Measurements from ENCODE around the gene MARS1.

DNA sequence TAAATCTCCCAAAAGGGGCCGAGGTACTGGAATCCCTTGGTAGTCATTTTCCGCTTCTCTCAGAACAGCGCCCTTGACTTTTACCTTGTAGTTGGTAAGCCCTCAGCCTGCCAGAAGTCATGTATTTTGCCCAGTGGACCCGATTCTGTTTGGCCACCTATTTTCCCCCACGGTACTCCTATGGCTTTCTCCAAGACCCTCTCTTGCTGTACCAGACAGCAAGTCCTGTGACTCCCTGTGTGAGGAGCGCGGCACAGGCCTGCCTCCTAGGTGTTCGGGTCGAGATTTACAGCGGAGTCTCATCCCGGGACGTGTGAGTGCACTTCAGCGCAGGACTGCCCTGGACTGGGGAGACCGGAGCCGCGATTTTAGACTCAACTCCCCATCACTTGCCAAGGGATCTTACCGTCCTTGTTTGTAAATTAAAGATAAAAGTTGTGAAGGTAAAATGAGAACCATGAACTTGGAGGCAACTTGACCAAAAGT, 33.7 kb downstream of the MARS1 start:
- no peak for TF ChIP-seq POLR2A (IDR thresholded peaks at IDR 0.05)
- TF ChIP-seq, protein P1, sequence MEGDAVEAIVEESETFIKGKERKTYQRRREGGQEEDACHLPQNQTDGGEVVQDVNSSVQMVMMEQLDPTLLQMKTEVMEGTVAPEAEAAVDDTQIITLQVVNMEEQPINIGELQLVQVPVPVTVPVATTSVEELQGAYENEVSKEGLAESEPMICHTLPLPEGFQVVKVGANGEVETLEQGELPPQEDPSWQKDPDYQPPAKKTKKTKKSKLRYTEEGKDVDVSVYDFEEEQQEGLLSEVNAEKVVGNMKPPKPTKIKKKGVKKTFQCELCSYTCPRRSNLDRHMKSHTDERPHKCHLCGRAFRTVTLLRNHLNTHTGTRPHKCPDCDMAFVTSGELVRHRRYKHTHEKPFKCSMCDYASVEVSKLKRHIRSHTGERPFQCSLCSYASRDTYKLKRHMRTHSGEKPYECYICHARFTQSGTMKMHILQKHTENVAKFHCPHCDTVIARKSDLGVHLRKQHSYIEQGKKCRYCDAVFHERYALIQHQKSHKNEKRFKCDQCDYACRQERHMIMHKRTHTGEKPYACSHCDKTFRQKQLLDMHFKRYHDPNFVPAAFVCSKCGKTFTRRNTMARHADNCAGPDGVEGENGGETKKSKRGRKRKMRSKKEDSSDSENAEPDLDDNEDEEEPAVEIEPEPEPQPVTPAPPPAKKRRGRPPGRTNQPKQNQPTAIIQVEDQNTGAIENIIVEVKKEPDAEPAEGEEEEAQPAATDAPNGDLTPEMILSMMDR (IDR thresholded peaks at IDR 0.05) = no peak
